ENCODE measurements around the gene EPC1.

DNA sequence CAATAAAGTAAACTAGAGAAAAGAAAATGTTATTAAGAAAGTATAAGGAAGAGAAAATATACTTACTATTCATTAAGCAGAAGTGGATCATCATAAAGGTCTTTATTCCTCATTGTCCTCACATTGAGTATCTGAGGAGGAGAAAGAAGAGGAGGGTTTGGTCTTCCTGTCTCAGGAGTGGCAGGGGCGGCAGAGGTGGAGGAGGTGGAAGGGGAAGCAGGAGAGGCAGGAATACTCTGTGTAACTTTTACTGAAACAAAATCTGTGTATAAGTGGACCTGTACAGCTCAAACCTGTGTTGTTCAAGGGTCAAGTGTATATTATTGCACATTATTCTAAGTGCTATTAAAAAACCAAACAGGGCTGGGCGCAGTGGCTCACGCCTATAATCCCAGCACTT is 34.2 kb upstream of the EPC1 start:
- TF ChIP-seq POLR2A (IDR thresholded peaks at IDR 0.05; ENCODE audit: low read length) = no peak
- no peak for TF ChIP-seq GATA1 (IDR thresholded peaks at IDR 0.05; ENCODE audit: low read depth, low read length)
